ENCODE measurements around the gene COL6A3.

- TF ChIP-seq ZBTB11 (tag by site-specific recombination; conservative IDR thresholded peaks at IDR 0.05; ENCODE audit: low read depth) (no peak), ZNF18 (tag by site-specific recombination; IDR thresholded peaks at IDR 0.05) (no peak), ZNF148 (tag by site-specific recombination; IDR thresholded peaks at IDR 0.05; ENCODE audit: borderline replicate concordance) (no peak), ZNF140 (tag by site-specific recombination; IDR thresholded peaks at IDR 0.05) (no peak)
These were observed 68.6 kb downstream of the COL6A3 start for GRCh38 chr2:237345411-237345810.
